HT1080 (cell line): ENCODE measurements around the gene LAMB4. TPM values are rescaled to one million over a fixed set of nuclear protein-coding genes. Genes with fewer than 3 reads are reported as not detected.
A peak's percentile ranks its signal among the peaks of the same experiment; 100 is the strongest.

Source experiments
- DNase-seq: peaks from one replicate; pipeline ENCODE4 v3.0.0-alpha.2; 2015; ENCODE audit warnings: low read depth
- small RNA-seq: library from RNA; depleted of rRNA; stranded (forward); fragments of <200 nt; gene quantifications from one replicate; pipeline ENCODE3, GENCODE V24; 2014
- total RNA-seq: library from RNA; depleted of rRNA; stranded (reverse); fragments of >200 nt; shearing (Covaris generic); gene quantifications from 2 replicates; pipeline ENCODE4 v1.2.3, GENCODE V29; 2014; rRNA removed

Gene LAMB4
- total RNA-seq, 1 experiment from 2014 or later: 0.06 TPM

GRCh38 chr7:107973861-107974260 lies 156.3 kb downstream of the LAMB4 start:
- DNase-seq: no peak

Small RNA genes lying within 50 kb of the gene (small RNA-seq; reads per million reads assigned to genes)
- gene RF00012: 0.98 reads per million, percentile 73 among the genes with 10 or more reads in this experiment

Other genes starting within 250 kb of the LAMB4 start
- 44.1 and 65.8 TPM in 2 replicates for gene DLD, start 239.2 kb downstream of the LAMB4 start, total RNA-seq
- gene LAMB1, start 127.2 kb downstream of the LAMB4 start, total RNA-seq: 53.6 and 62.7 TPM in 2 replicates